ENCODE data around the gene SGCD.

- TF ChIP-seq, protein P1, sequence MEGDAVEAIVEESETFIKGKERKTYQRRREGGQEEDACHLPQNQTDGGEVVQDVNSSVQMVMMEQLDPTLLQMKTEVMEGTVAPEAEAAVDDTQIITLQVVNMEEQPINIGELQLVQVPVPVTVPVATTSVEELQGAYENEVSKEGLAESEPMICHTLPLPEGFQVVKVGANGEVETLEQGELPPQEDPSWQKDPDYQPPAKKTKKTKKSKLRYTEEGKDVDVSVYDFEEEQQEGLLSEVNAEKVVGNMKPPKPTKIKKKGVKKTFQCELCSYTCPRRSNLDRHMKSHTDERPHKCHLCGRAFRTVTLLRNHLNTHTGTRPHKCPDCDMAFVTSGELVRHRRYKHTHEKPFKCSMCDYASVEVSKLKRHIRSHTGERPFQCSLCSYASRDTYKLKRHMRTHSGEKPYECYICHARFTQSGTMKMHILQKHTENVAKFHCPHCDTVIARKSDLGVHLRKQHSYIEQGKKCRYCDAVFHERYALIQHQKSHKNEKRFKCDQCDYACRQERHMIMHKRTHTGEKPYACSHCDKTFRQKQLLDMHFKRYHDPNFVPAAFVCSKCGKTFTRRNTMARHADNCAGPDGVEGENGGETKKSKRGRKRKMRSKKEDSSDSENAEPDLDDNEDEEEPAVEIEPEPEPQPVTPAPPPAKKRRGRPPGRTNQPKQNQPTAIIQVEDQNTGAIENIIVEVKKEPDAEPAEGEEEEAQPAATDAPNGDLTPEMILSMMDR (IDR thresholded peaks at IDR 0.05): peak; percentile 16 to 42 (median 18)
- TF ChIP-seq POLR2A (IDR thresholded peaks at IDR 0.05; ENCODE audit: low read depth) (no peak), EP300 (IDR thresholded peaks at IDR 0.05) (peak; percentile 97), POLR2AphosphoS5 (IDR thresholded peaks at IDR 0.05) (peak; percentile 96 to 98)
Observed at GRCh38 chr5:156595132-156595787, 268.3 kb downstream of the SGCD start.
